Anterior cingulate cortex (tissue), 58 donors: ENCODE measurements around the gene EIF5A.
A peak's percentile ranks its signal among the peaks of the same experiment; 100 is the strongest.

ENCODE experiments used
- DNase-seq, 58 donors: peaks; one replicate each; lab custom pipeline; 2025; lab: John Stamatoyannopoulos, UW

EIF5A gene

GRCh38 chr17:7283471-7284216, 23.8 kb upstream of the EIF5A start:
- no peak for DNase-seq

- DNase-seq: no peak
Measured at GRCh38 chr17:7284911-7285310, 22.5 kb upstream of the EIF5A start.

- no peak for DNase-seq
Measured at GRCh38 chr17:7285679-7286078, 21.7 kb upstream of the EIF5A start.

GRCh38 chr17:7289256-7290032, 18.0 kb upstream of the EIF5A start:
- no peak for DNase-seq

GRCh38 chr17:7290166-7290565, 17.3 kb upstream of the EIF5A start:
- no peak for DNase-seq

- DNase-seq: no peak
Measured at GRCh38 chr17:7290685-7291084, 16.7 kb upstream of the EIF5A start.

GRCh38 chr17:7292194-7292593, 15.2 kb upstream of the EIF5A start:
- DNase-seq: no peak

GRCh38 chr17:7292729-7293128, 14.7 kb upstream of the EIF5A start:
- peak in 2 of 58 donors; percentile 3 to 15 for DNase-seq

- no peak for DNase-seq
Measured at GRCh38 chr17:7293159-7293558, 14.3 kb upstream of the EIF5A start.

- DNase-seq: peak in 1 of 58 donors; percentile 59
Measured at GRCh38 chr17:7293816-7294613, 13.4 kb upstream of the EIF5A start.

- peak in 13 of 58 donors; percentile 5 to 61 (median 18) for DNase-seq
Measured at GRCh38 chr17:7294614-7295153, 12.7 kb upstream of the EIF5A start, which contains the start of gene YBX2. YBX2 (minus strand) TSS chr17:7294639; CDS start chr17:7294500, 139 bp downstream.

- no peak for DNase-seq
Measured at GRCh38 chr17:7295230-7296180, 11.9 kb upstream of the EIF5A start.

GRCh38 chr17:7296189-7296861, 11.1 kb upstream of the EIF5A start:
- DNase-seq: peak in 54 of 58 donors; percentile 28 to 81 (median 57)

- no peak for DNase-seq
Measured at GRCh38 chr17:7304179-7304578, 3.2 kb upstream of the EIF5A start.

GRCh38 chr17:7307686-7308624, 527 bp downstream of the EIF5A start:
- DNase-seq: peak in 22 of 58 donors; percentile 32 to 69 (median 52)

- peak in 43 of 58 donors; percentile 5 to 62 (median 28) for DNase-seq
Measured at GRCh38 chr17:7308625-7309433, 1.4 kb downstream of the EIF5A start.

- DNase-seq: no peak
Measured at GRCh38 chr17:7309628-7310027, 2.2 kb downstream of the EIF5A start.
